Large intestine (tissue), 3 donors: ENCODE results near the gene CLPTM1L. TPM values are rescaled to one million over a fixed set of nuclear protein-coding genes. Genes with fewer than 3 reads are reported as not detected.
"Not testable (repeated sequence)": the region's sequence is repeated elsewhere in the genome, so short reads cannot be mapped to it uniquely, and the experiment has no call there.

Experiments used
- DNase-seq, 2 donors: peaks; one replicate each; pipeline versions ENCODE4 v3.0.0 to v3.0.0-alpha.2; 2013
- H3K27ac ChIP-seq: one replicate; pipeline ENCODE4 v1.5.1; 2013; ENCODE audit warnings: low read length
- H3K27me3 ChIP-seq: 2 replicates; pipeline ENCODE4 v1.6.1; 2013; ENCODE audit warnings: low read length; ENCODE audit not compliant: control insufficient read depth, insufficient read depth
- H3K36me3 ChIP-seq: 2 replicates; pipeline ENCODE4 v1.6.1; 2013; ENCODE audit warnings: low read length; ENCODE audit not compliant: control insufficient read depth, insufficient read depth
- H3K4me1 ChIP-seq: one replicate; pipeline ENCODE4 v1.6.1; 2013; ENCODE audit warnings: low read length; ENCODE audit not compliant: control insufficient read depth, insufficient read depth
- H3K4me3 ChIP-seq: one replicate; pipeline ENCODE4 v1.5.1; 2013; ENCODE audit warnings: low read length
- H3K9me3 ChIP-seq: one replicate; pipeline ENCODE4 v1.6.1; 2013; ENCODE audit warnings: mild to moderate bottlenecking, low read depth, low read length, moderate library complexity; ENCODE audit not compliant: control insufficient read depth
- WGBS: methylation state at CpG from one replicate; pipeline ENCODE4 v1.1.5; 2013; ENCODE audit warnings: low lambda C conversion rate; ENCODE audit not compliant: insufficient coverage; 5-methylcytosine and 5-hydroxymethylcytosine counted together
- polyA plus RNA-seq: library from polyadenylated mRNA; unstranded; fragments of 120-200 nt; gene quantifications from one replicate; pipeline ENCODE4 v1.2.1, GENCODE V29; 2013

CLPTM1L gene
- polyA plus RNA-seq, 1 donor, result 87.4 TPM

GRCh38 chr5:1342711-1343110 lies 2.2 kb downstream of the CLPTM1L start:
- H3K27ac ChIP-seq, H3K4me3 ChIP-seq, H3K9me3 ChIP-seq, DNase-seq, H3K27me3 ChIP-seq: not testable (repeated sequence)
- WGBS, result 60% methylated on average over 1 of the region's 14 CpGs
- Histone ChIP-seq H3K36me3 (peaks cover 47% of the 10 kb centered on the region), H3K4me1 (peaks cover 11% of the 10 kb centered on the region)

- peaks cover 51% of the 10 kb centered on the region for H3K36me3 ChIP-seq
- peaks cover 15% of the 10 kb centered on the region for H3K4me1 ChIP-seq
- H3K4me3 ChIP-seq, result no peak overlapping the region
- no peaks in the 10 kb centered on the region for H3K9me3 ChIP-seq
- DNase-seq, result no peak
- no peaks in the 10 kb centered on the region for H3K27me3 ChIP-seq
- no peak overlapping the region for H3K27ac ChIP-seq
- WGBS, result no CpG with 5 or more reads among the region's 12 CpGs
Measured at GRCh38 chr5:1342268-1342667, 2.6 kb downstream of the CLPTM1L start.

- H3K27ac ChIP-seq, result no peak overlapping the region
Measured at GRCh38 chr5:1341863-1342262, 3.0 kb downstream of the CLPTM1L start.

GRCh38 chr5:1339818-1340210 lies 5.1 kb downstream of the CLPTM1L start:
- H3K36me3 ChIP-seq, result peaks cover 71% of the 10 kb centered on the region
- H3K27ac ChIP-seq, DNase-seq, H3K9me3 ChIP-seq, H3K4me3 ChIP-seq, H3K27me3 ChIP-seq: not testable (repeated sequence)
- peaks cover 35% of the 10 kb centered on the region for H3K4me1 ChIP-seq
- no CpG with 5 or more reads among the region's 17 CpGs for WGBS

More at GRCh38 chr5:1341863-1342262, 3.0 kb downstream of the CLPTM1L start:
- WGBS, result no CpG with 5 or more reads among the region's 15 CpGs
- Histone ChIP-seq H3K4me1 (peaks cover 17% of the 10 kb centered on the region), H3K27me3 (no peaks in the 10 kb centered on the region), H3K9me3 (no peaks in the 10 kb centered on the region), H3K4me3 (no peak overlapping the region), H3K36me3 (peaks cover 52% of the 10 kb centered on the region)
- no peak for DNase-seq

- Histone ChIP-seq H3K4me1 (peaks cover 35% of the 10 kb centered on the region), H3K36me3 (peaks cover 76% of the 10 kb centered on the region)
- no CpG with 5 or more reads among the region's 34 CpGs for WGBS
- DNase-seq, H3K4me3 ChIP-seq, H3K27ac ChIP-seq, H3K27me3 ChIP-seq, H3K9me3 ChIP-seq: not testable (repeated sequence)
Measured at GRCh38 chr5:1339139-1339817, 5.6 kb downstream of the CLPTM1L start.

GRCh38 chr5:1338506-1339070 lies 6.3 kb downstream of the CLPTM1L start:
- no CpG with 5 or more reads among the region's 22 CpGs for WGBS
- H3K9me3 ChIP-seq, result no peaks in the 10 kb centered on the region
- no peaks in the 10 kb centered on the region for H3K27me3 ChIP-seq
- H3K4me3 ChIP-seq, result no peak overlapping the region
- no peak overlapping the region for H3K27ac ChIP-seq
- no peak for DNase-seq
- H3K36me3 ChIP-seq, result peaks cover 83% of the 10 kb centered on the region
- H3K4me1 ChIP-seq, result peaks cover 35% of the 10 kb centered on the region

- peak overlapping the region; percentile 84 for H3K27ac ChIP-seq
- no CpG with 5 or more reads among the region's 12 CpGs for WGBS
- peaks cover 86% of the 10 kb centered on the region for H3K36me3 ChIP-seq
- no peak overlapping the region for H3K4me3 ChIP-seq
- no peak for DNase-seq
- no peaks in the 10 kb centered on the region for H3K27me3 ChIP-seq
- no peaks in the 10 kb centered on the region for H3K9me3 ChIP-seq
- peaks cover 35% of the 10 kb centered on the region for H3K4me1 ChIP-seq
Measured at GRCh38 chr5:1338196-1338490, 6.8 kb downstream of the CLPTM1L start.

- no CpG with 5 or more reads among the region's 22 CpGs for WGBS
- H3K4me1 ChIP-seq, result peaks cover 35% of the 10 kb centered on the region
- no peaks in the 10 kb centered on the region for H3K27me3 ChIP-seq
- no peak for DNase-seq
- no peaks in the 10 kb centered on the region for H3K9me3 ChIP-seq
- peaks cover 85% of the 10 kb centered on the region for H3K36me3 ChIP-seq
- H3K4me3 ChIP-seq, result no peak overlapping the region
- peak overlapping the region; percentile 84 for H3K27ac ChIP-seq
Measured at GRCh38 chr5:1337489-1338195, 7.3 kb downstream of the CLPTM1L start.

- WGBS, result no CpG with 5 or more reads among the region's 22 CpGs
- Histone ChIP-seq H3K9me3 (no peaks in the 10 kb centered on the region), H3K27ac (peak overlapping the region; percentile 84), H3K27me3 (no peaks in the 10 kb centered on the region), H3K36me3 (peaks cover 81% of the 10 kb centered on the region), H3K4me3 (no peak overlapping the region), H3K4me1 (peaks cover 35% of the 10 kb centered on the region)
- DNase-seq, result peak; percentile 76 to 94
Measured at GRCh38 chr5:1336749-1337488, 8.0 kb downstream of the CLPTM1L start.

GRCh38 chr5:1336106-1336561 lies 8.8 kb downstream of the CLPTM1L start:
- no CpG with 5 or more reads among the region's 14 CpGs for WGBS
- H3K36me3 ChIP-seq, result peaks cover 81% of the 10 kb centered on the region
- H3K27me3 ChIP-seq, result no peaks in the 10 kb centered on the region
- H3K27ac ChIP-seq, result peak overlapping the region; percentile 84
- H3K4me1 ChIP-seq, result peaks cover 35% of the 10 kb centered on the region
- DNase-seq, result no peak
- no peaks in the 10 kb centered on the region for H3K9me3 ChIP-seq
- no peak overlapping the region for H3K4me3 ChIP-seq
